HG03060 (cell line): ENCODE results near the gene ZC3H12C.

Source experiments
- ATAC-seq: cut with Tn5 transposase; IDR thresholded peaks from one replicate; pipeline ENCODE4 v1.9.1; 2021; ENCODE audit warnings: low read depth, moderate number of reproducible peaks; ENCODE audit not compliant: unreplicated experiment

Gene ZC3H12C

DNA sequence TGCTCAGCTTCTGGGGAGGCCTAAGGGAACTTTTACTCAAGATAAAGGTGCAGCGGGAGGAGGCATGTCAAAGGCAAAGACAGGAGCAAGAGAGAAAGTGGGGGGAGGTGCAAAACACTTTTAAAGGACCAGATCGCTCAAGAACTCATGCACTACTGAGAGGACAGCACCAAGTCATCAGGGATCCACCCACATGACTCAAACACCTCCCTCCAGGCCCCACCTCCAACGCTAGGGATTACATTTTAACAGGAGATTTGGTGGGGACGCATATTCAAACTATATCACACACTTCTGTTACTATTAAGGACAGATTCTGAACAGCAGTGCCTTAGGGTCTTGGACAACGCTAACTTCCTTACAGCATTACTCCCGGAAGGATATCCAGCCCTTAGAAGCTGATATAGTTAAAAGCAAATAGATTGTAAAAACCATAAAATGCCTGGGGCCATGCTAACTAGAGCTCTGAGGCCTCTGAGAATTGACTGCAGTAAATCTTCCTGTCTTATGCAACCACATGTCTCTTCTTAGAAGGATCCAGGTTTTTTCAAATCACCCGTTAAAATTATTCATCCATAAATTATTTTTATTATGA lies 16.7 kb upstream of the ZC3H12C start:
- no peak for ATAC-seq

DNA sequence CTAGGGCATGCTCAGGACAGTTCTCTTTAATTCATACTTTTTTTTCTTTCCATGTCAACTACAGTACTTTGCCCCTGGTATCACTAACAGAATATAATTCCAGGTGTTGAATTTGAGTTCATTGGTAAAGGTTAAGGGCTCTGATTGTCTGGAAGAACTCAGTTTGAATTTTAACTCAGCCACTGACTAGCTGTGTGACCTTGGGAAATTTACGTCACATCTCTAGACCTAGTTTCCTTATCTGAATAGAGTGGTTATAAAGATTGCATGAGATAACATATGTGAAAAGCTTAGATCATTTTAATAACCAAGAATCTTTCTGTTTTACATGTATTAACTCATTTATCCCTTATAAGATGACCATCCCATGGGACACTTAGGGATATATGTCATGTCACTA lies 15.8 kb upstream of the ZC3H12C start:
- no peak for ATAC-seq

DNA sequence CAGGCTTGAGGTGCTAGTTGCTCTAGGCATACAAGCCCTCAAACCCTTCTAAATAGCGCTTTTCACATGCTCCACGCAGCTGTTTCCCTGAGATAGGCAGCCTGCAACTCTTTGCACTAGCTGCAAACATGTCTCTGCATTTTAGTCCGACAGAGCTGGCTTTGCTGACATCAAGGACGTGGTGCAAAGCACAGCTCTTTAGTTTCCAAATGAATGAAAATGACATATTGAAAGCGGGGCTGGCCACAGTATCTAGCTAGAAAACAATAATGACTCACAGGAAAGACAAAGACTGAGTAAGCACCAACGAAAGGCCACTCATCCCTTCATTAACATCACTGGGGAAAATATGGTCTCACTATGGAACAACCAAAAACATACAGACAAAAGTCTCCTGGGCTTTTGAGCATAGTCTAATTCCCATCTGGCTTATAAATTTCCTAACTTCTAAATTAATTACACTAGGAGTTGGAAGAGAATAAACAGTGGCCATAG lies 15.3 kb upstream of the ZC3H12C start:
- peak; percentile 85 for ATAC-seq

GRCh38 chr11:110078923-110079544 lies 14.2 kb upstream of the ZC3H12C start:
- no peak for ATAC-seq

GRCh38 chr11:110079726-110080125 lies 13.5 kb upstream of the ZC3H12C start:
- no peak for ATAC-seq

GRCh38 chr11:110081462-110082376 lies 11.5 kb upstream of the ZC3H12C start:
- ATAC-seq, result no peak

- ATAC-seq, result no peak
Observed at GRCh38 chr11:110082899-110083298, 10.3 kb upstream of the ZC3H12C start.

- no peak for ATAC-seq
Observed at GRCh38 chr11:110085255-110085838, 7.8 kb upstream of the ZC3H12C start.

DNA sequence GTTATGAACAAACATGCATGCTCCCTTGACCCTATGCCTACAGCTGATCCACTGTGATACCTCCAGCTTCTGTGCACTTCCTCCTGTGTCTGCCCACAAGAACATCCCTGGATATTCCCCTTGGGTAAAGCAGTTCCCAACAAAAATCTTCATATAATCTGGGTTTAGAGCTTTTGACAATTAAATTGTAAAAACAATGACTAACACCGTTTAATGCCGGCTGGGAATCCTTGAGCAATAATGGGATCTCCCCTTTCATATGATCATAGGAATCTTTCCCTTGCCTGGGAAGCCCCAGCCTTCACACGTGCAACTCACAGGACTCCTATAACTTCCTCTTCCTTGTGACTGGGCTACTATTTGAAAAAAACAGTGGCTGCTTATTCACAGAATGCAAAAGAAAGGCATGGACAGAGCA lies 6.3 kb upstream of the ZC3H12C start:
- ATAC-seq, result no peak

DNA sequence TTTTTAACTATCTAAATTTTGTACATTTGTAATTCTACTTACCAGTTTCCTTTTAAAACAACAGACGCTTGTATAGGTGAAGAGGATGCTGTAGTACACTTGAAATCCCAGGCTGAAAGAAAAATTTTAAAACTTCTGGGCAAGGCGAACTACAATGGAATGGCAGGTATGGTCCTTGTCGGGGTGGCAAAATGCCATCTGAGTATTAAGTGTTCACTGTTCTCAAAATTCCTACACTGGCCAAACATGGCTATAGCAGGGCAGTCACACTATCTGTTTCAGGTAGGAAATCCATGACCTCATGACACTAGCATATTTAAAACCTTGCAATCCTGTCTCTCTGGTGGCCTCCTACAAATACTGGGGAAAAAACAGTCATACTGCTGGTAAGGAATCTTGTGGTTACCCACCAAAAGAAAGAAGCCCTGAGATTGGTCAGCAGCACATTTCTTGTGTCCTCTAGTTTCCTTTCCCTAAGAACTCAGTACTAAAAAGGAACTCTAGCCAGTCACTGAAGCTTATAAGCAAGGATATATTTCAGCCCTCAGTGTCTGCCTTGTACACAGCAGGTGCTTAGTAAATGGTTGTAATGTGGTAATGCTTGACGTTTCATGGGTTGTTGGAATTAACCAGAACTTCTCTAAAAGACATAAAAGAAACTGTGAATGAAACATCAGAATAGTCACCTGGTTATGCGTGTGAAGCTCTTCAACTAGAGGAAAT lies 5.2 kb upstream of the ZC3H12C start:
- no peak for ATAC-seq

- no peak for ATAC-seq
Observed at GRCh38 chr11:110088535-110089344, 4.5 kb upstream of the ZC3H12C start.

- ATAC-seq, result no peak
Observed at GRCh38 chr11:110089617-110090282, 3.4 kb upstream of the ZC3H12C start.

GRCh38 chr11:110090466-110091026 lies 2.6 kb upstream of the ZC3H12C start:
- no peak for ATAC-seq

DNA sequence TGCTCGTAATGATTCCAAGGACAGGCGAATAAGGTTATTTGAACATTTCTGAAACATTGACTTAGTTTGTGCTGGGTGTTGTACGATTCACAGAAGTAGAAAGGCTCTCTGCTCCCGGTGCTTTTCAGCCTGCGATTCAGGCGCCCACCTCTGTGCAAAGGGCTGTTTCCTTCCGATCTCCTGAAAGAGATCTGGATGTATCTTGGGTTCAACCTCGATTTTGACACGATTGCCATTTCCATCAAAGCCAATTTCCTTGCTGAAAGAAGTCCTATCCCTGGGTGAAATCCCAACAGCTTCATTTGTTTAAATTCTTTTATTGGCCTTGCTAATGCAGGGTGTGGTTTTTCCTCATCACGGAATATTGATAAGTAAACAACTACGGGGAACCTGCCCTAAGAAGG lies 1.1 kb upstream of the ZC3H12C start:
- no peak for ATAC-seq

DNA sequence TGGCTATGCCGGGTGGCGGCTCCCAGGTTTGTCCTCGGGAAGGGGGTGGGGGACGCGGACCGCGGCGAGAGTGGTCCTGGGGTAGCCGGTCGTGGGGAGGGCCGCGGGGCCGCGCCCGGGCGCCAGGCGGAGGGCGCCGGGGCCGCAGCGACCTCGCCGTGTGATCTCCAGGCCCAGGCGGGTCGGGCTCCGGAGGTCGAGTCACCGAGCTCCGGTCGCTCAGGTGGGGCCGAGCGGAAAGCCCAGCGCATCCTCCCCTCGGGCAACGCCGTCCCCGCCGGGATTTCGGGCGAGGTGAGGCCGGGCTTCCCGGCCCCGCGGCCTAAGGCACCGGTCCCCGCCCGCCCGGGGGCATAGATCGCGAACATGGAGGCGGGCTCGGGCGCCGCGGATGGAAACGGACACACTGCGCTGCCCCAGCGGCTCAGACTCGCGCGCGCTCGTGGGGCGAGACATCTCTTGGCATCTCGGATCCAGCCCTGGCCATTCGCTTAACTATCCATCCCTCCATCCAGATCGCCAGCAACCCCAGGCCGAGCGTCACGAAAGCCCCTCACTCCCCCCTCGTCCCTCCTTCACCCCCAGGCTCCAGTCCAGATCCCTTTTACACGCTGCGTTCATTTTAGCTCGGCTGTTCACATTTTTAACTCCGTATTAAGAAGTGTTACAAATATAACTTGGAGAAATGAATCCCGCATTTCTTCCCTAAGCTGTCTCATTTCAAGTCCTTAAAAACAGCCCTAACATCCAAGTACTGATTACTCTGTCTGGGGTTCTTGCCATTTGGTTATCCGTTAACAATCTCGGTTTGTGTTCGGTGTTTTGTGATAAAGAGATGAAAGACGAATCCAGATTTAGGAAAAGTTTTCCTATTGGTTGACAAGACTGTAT lies 460 bp downstream of the ZC3H12C start:
- no peak for ATAC-seq

DNA sequence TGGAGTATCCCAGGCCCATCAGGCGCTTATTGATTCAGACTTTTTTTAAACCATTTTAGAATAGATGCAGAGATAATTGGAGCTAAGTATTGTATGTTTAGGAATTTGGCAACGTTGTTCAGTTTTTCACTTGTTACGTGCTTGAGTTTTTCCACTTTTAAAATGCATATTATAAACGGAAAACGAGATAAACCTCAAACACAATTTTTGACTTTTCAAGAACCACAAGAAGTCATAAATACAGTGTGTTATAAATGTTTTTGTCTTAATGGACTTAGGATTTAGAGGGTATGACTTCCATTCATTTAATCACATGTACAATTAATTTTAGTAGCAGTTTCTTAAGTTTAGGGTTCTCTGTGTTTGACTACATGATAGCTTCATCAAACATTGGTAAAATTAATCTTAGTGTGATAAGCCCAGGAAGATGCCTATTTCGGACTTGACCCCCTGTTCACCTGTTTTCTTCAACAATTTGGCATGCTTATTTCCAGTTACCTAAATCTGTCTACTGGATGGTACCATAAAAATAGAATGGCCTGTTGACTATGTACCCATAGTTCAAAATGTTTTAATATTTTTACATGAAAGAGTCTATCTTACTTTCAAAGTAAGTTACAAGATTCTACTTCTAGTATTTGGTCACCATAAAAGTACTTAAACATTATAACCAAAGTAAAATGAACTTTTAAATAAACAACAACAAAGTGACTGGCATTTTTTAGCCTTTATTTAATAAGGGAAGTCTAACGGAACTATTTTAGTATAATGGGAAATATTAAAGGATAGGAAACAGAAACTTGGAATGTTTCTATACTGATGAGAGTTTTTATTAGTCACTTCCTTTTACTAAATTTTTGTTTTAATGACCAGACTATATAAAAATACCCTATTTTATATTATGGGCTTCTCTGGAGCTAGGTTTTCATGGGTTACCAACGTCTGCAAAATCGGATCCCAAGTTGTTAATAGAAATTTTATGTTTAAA lies 1.4 kb downstream of the ZC3H12C start:
- ATAC-seq, result no peak

DNA sequence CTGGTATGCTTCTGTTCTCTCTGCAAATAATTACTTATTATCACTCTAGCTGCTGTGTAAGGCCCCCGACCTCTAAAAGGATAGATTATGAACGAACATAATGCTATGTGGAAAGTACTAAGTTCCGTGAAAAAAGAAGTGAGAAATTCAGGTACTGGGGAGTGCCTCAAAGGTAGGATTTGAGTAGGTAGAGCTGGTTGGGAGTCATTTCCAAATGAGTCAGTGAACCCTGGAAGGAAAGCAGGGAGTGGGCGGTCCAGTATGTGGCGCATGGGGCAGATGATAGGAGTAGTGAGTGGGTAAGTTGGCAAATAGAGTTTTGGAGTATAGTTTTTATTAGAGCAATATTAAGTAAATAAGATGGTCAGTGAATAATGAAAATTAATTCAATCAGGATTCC lies 2.4 kb downstream of the ZC3H12C start:
- ATAC-seq, result no peak
